NCI-H446 (cell line): ENCODE data around the gene MDGA2.
"Not testable (repeated sequence)": the region's sequence is repeated elsewhere in the genome, so short reads cannot be mapped to it uniquely, and the experiment has no call there.

ENCODE experiments used
- DNase-seq, 2 experiments: peaks; one replicate each; lab custom pipeline; 2025; lab: John Stamatoyannopoulos, UW

MDGA2 gene

DNA sequence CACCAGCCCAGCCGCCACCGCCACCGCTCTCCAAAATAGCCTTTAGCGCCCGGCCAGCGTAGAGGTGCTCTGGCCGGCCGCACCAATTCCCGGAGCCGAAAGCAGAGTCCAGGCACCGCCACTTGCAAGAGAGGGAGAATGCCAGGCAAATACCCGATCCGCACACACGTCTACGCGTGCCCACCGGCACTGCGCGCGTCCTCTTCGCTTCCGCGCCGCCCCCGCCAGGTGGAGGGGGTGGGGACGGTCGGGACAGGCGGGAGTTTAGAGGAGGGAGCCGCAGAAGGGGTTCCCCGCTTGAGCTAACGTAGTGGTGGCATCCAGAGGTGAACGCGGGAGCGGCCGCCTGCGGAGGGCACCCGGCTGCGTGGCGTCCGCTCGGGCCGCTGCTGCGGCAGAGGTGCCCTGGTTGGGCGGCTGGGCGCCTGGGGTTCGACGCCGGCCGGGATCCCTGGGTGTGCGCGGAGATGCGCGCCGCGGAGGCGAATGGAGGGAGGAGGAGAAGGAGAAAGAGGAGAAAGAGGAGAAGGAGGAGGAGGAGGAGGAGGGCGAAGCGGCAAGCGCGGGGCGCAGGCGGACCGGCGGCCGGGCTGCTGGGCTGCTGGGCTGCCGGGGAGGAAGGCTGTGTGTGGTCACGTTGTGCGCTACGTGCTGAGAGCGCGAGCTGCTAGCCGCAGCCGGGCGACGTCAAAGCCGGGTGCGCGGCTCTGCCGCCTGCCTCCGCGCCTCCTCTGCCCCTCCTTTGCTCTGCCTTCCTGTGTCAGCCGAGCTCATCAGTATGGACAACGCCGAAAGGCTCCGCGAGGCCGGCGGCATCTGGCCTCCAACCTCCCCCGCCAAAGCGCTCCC, at the start of gene MDGA2:
Gene MDGA2 (minus strand): TSS at position 140 of the 849 bp plus-strand sequence.
- no peak for DNase-seq

DNA sequence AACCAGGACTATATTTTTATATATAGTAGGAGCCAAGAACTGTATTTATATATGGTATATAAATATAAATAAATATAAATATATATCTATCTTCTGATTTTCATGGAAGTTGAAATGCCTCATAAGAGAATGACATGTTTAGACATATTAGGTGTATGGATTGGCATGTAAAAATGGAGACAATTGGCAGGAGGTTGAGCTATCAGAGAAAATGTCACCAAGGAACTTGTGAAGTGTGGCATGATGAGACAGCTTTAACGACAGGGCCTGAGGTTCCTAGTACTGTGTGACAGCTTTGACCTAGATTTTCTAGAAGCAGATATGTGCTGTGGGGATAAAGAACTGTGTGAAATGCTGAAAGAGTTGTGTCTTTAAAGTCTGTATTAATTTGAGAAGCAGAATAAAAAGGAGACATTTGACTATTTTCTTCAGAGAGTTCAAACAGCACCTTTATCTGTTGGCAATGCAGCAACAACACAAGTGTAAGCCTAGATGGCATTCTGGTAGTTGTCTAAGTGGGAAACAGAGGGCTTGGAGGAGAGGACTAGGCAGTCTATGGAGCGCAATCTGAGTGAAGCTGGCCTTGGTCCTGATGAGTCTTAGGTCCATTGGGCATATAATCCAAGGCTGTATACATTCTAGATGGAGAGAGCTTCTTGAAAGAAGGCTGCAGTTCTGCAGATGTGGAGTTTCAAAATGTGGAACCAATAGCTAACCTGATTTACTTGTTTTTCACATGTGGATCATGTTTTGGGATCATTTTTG, 47.7 kb upstream of the MDGA2 start:
- no peak for DNase-seq

DNA sequence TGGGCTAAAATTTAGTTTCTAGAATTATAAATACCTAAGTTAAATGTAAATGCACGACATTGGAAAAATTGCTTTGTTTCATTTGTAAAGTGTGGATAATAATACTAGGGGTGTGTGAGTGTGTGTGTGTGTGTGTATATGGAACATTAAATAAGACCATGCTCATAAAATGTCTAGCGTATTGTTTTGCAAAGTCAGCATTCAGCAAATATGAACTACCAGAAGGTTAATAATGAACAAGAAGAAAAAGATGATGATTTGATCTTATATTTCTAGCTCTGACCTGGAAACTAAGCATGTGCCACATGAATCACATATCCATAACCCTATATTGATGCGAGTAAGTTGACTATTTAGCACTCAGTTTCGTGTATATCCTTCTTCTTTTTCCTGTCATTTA, 44.9 kb upstream of the MDGA2 start:
- DNase-seq: no peak

DNA sequence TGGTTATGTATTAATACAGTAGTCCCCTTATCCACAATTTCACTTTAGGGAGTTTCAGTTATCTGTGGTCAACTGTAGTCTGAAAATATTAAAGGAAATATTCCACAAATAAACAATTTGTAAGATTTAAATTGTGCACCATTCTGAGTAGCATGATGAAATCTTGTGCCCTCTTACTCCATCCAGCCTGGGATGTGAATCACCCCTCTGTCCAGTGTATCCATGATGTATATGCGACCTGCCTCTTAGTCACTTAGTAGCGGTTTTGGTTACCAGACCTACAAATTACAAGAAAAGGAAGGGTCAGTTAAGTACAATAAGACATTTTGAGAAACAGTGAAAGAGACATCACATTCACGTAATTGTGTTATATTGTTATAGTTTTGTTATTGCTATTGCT, 39.9 kb upstream of the MDGA2 start:
- no peak for DNase-seq

DNA sequence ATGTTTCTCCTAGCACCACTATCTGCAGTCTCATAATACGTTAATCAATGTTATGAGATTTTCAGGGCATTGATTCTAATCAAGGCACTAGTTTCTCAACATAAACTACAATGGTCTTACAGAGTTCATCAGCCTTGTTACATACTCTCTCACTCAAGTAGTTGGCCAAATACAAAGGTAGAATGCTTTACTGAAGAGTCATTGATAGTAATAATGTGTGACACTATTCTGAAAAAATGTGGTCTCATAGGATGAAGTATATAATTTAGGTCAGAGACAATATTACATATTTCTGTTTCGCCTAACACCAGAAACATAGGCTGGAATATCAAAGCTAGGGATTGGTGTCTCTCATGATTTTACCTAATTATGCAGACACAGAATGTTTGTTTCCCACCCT, 35.2 kb upstream of the MDGA2 start:
- DNase-seq: no peak

DNA sequence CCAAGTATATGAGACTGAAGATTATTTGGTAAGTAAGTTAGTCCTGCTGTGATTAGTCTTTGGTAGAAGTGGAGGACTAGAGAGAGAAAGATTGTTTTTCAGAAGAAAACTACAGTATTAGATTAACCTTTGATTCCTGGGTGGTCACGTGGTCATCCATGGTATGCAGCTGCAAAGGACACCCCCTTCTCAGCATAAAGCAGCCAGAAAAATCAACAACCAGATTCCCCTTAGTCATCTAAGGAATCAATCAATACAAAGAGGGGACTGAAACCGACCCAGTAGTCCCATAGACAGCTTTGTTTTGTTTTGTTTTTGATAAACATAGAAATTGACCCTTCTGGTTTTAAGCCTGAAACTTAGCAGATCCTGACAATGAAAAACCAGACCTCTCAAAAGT, 30.3 kb upstream of the MDGA2 start:
- DNase-seq: no peak

DNA sequence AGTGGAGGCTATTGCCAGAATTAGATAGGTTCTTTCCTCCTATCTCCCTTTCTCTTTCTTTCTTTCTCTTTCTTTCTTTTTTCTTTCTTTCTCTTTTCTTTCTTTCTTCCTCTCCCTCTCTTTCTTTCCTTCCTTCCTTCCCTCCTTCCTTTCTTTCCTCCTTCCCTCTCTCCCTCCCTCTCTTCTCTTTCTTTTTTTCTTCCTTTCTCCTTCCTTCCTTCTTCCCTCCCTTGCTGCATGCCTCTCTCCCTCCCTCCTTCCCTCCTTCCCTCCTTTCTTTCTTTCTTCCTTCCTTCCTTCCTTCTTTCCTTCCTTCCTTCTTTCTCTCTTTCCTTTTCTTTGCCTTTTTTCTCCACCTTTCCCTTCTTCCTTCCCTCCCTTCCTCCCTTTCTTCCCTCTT, 16.4 kb upstream of the MDGA2 start:
- no peak for DNase-seq

DNA sequence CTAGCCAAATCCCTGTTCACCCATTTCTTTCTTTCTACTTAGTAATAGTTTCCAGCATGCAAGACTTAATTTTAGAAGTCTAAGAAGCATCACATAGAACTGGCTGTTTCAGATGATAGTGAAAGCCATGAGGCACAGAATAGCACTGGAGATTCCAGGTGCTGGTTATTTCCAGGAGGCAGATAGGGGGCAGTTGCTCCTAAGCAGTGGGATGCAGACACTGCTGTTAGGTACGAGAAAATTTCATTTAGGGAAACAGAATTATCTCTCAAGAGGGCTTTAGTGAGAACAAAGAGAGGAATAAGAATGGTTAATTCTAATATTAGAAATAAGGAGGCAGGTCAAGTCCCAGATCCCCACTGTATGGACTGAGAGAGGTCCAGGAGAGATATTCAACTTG, 3.6 kb upstream of the MDGA2 start:
- DNase-seq: no peak

DNA sequence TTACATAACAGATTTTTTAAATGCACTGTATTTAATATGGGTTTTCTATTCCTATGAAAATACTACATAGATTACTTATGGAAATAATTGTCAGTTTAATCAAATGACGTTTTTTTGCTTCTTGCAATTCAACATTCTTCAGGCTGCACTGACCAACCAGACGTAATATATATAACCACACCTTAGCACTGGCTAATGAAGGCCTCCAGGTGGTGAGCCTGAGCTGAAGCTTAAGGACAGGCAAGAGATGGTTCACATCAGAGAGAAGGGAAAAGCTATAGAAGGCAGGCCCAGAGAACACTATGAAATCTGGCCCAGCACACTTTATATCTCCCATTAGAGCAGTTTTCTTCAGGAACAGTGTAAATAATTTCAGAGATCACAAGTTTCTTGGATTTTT, 2.8 kb upstream of the MDGA2 start:
- no peak for DNase-seq

DNA sequence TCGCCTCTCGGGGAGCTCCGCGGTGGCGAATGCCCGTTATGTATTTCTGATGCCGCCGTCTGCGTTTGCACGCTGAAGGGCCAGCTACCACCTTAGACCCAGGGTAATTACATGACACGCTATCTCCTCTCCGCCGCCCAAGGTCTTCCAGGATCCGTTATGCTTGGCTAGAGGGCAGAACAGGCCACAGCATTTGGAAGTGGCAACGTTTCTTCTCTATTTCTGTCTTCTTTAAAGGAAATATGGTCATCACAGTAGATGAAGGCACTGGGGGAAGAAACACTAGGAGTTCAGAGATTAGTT, 861 bp upstream of the MDGA2 start:
- no peak for DNase-seq

DNA sequence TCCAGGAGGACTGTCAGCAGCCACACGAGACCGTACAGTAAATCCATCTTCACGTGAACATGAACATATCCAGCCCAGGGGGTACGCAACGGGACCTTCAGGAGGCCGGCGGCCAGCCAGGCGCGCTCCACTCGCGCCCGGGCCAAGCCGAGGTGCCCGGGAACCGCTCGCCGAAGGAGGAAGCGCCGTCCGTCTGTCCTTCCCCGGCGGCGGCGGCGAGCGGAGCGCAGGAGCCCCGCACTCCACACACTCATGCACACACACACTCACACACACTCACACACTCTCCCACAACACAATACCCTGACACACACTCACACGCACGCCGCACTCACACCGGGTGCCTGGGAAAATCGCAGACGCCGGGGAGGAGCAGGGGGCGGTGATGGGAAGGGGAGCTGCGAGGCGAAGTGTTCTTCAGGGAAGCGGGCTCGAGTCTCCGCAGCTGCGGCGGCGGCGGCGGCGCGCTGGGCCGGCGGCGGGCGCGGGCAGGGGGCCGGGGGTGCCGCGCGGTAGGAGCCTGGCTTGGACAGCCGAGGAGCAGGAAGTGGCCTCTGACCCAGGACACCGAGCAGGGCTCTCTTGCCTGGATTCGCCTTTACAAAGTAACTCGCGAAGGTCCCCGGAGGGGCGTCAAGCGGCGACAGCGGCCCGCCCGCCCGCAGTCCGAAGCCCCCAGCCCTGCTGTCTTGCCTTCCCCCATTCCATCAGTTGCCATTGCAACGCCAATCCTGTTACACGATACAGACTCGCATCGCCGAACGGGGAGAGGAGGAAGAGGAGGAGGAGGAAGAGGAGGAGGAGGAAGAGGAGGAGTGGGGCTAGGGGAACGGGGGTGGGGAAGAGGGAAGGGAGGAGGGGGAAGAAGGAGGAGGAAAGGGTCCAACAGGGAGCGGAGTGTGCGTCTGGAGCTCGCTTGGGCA, 601 bp downstream of the MDGA2 start:
- no peak for DNase-seq

DNA sequence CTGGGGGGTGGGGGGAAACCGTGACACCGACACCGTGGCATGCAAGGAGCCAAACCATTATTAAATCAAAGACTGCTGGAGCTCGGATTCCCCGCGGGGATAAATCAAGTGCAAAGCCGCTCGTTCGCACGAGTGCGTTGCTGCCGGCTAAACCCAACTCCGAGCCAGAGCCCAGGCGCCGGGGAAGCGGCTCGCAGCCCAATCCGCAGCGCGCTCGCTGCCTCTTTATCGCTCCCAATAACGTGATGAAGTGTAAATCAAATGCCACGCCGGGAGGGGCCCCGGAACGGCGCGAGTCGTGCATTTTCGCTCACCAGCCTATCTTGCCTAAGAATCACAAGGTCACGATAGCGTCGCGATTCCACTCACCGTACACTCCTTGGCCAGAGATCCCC, 1.3 kb downstream of the MDGA2 start:
- DNase-seq: no peak

DNA sequence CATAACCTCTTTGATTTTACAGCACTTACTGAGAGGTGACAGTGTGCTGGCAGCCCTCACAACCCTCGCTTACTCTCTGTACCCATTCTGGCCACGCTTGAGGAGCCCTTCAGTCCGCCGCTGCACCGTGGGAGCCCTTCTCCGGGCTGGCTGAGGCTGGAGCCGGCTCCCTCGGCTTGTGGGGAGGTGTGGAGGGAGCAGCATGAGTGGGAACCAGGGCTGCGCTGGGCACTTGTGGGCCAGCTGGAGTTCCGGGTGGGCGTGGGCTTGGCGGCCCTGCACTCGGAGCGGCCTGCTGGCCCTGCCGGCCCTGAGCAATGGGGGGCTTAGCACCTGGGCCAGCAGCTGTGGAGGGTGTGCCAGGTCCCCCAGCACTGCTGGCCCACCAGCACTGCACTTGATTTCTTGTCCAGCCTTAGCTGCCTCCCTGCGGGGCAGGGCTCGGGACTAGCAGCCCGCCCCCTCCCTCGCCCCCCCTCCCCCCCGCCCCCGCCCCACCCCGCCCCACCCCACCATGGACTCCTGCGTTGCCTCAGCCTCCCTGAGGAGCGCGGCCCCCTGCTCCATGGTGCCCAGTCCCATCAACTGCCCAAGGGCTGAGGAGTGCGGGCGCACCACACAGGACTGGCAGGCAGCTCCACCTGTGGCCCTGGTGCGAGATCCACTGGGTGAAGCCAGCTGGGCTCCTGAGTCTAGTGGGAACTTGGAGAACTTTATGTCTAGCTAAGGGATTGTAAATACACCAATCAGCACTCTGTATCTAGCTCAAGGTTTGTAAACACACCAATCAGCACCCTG, 9.9 kb downstream of the MDGA2 start:
- DNase-seq: no peak

DNA sequence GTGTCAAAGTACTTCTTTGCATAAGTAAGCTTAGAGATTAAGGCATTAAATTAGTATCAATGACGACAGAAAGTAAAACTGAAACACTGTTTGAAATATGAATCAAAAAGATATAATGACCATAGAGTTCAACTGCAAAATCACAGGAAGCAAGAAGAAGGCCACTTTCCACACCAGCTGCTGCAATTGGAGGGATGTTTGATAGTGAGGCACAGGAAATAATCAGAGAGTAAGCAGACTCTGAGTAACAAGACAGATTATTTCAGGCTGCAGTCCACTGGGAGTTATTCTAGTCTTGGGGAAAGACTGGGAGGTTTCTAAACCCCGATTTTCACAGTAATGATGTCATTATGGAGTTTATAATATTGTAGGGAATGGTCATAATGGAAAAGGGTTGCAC, 12.9 kb downstream of the MDGA2 start:
- DNase-seq: no peak

DNA sequence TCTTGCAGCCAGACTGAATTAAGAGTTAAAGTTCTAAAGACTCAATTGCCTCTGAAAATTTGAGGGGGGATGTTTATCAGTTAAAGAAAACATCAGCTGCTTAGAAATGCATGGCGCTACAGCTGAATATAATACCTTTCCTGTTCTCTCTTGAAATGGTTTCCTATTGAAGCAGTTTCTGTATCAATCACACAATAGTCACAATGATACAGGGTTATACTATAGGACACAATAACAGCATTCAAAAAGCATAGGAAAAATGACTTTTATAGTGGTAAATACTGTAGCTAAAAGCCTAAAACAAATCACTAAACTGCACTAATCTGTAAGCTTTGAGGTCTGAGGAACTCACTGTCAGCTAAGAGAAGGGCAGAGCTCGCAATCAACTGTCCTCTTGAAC, 15.2 kb downstream of the MDGA2 start:
- DNase-seq: no peak

DNA sequence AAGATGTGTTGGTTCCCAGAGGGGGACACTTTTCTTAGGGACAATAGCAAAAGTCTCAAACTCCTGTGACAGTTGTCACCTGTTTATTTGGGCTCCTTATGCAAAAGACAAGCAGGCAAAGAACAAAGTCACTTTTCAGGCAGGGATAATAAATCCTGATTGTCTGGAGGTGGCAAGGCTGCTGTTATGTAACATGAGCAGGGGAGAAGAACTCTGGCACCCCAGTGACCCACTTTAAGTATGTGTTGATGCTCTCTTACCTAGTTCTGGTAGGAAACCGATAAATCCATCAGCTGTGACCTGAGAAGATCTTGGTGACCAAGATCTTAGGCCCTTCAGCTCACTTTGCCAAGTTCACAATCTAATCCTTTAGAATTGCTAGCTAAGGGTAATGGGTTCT, 17.4 kb downstream of the MDGA2 start:
- DNase-seq: no peak

DNA sequence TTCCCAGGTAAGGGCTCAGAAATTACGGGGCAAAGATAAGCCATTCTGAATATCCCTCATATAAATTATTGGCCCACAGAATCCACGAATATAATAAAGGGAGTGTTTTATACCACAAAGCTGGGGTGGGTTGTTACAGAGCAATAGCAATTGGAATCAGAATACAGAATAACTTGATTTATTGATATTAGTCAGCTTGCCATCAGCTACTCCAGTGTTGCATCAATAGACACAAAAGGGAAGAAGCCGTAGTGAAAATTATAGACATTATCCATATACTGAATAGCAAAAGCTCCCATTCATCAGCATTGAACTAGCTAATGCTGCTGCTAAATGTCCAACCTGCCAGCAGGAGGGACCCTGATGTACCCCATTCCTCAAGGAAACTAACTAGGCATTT, 18.3 kb downstream of the MDGA2 start:
- no peak for DNase-seq

DNA sequence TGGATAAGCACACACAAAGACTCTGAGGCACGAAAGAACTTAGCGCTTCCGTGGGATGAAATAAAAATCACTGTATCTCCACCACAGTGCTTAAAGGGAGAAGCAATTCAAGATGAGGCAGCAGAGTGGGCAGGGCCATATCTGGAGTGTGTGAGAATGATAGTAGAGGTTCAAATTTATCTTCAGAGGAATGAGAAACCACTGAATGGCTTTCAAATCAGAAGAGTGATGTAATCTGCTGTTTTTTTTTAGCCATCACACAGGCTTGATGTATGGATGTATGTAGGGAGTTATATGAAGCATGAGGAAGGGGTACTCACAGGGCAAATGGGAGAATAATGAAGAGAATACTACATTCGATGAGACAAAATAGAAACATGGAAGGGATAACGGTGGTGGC, 24.1 kb downstream of the MDGA2 start:
- DNase-seq: no peak

DNA sequence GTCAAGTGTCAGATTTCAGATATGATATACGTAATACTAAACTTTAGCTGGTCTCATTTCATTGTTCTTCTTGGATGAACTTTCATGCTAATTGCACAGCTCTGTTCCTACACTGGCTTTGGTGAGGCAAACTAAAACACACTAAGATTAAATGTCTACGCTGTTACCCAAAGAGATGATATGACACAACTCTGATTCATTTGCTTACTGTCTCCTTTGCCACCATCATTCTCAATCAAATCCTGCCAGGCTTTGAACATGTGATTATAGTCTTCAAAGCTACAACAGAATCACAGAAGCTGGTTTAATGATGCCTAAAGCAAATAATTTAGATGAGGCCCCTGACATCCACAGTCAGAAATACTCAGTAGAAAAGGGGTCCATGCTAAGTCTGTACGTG, 37.7 kb downstream of the MDGA2 start:
- no peak for DNase-seq

DNA sequence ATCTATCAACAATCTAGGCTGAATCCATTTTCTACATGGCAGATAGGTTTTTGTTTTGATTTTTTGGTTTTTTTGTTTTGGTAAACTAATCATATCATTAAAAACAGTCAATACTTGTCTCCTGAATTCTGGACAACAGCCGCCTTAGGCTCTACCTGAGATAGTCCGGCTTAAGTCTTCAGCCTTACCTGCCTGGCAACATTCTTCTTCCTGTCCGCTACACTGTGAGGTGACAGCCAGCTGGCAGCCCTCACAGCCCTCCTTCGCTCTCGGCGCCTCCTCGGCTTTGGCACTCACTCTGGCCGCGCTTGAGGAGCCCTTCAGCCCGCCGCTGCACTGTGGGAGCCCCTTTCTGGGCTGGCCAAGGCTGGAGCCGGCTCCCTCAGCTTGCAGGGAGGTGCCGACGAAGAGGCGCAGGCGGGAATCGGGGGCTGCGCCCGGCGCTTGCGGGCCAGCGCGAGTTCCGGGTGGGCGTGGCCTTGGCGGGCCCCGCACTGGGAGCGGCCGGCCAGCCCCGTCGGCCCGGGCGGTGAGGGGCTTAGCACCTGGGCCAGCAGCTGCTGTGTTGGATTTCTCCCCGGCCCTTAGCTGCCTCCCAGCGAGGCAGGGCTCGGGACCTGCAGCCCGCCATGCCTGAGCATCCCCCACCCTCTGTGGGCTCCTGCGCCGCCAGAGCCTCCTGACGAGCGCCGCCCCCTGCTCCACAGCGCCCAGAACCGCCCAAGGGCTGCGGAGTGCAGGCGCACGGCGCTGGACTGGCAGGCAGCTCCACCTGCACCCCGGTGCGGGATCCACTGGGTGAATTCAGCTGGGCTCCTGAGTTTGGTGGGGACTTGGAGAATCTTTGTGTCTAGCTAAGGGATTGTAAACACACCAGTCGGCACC, 49.0 kb downstream of the MDGA2 start:
- DNase-seq: peak in 1 of 2 experiments; percentile 21

DNA sequence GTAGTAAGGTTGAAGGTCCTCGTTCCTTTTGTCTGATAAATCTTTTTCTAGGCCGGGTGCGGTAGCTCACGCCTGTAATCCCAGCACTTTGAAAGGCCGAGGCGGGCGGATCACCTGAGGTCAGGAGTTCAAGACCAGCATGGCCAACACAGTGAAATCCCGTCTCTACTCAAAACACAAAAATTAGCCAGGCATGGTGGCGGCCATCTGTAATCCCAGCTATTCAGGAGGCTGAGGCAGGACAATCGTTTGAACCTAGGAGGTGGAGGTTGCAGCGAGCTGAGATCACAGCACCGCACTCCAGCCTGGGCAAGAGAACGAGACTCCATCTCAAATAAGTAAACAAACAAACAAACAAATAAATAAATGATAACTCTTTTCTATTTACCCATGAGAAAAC, 51.3 kb downstream of the MDGA2 start:
- not testable (repeated sequence) for DNase-seq
